ENCODE measurements around the gene TSSC4. TPM values are rescaled to one million over a fixed set of nuclear protein-coding genes. Genes with fewer than 3 reads are reported as not detected.

The TSSC4 gene
- total RNA-seq, 2 experiments from 2014 or later: 36.2 to 38.9 TPM

- Mint-ChIP-seq H3K27ac (no peak overlapping the region), H3K9me3 (no peaks in the 10 kb centered on the region), H3K27me3 (no peaks in the 10 kb centered on the region), H3K4me3 (no peak overlapping the region), H3K4me1 (ENCODE audit: low read depth) (peaks cover 3% of the 10 kb centered on the region), H3K36me3 (ENCODE audit: low read depth) (no peaks in the 10 kb centered on the region)
- DNase-seq (no peak), ATAC-seq (no peak)
- intact Hi-C loops (cut with micrococcal nuclease): no loop called here
- no peak for TF ChIP-seq CTCF (IDR thresholded peaks at IDR 0.05)
- ChIA-PET CTCF (interaction anchor here (0.9 to 1.3 kb wide), 3 partner anchors 96 to 454 kb away, joined by 3 to 5 read pairs (median 4); no protein-coding TSS in a partner anchor), POLR2A (no interaction called here)
Measured at GRCh38 chr11:2437516-2437915, 37.0 kb downstream of the TSSC4 start.

GRCh38 chr11:2439820-2440219 lies 39.3 kb downstream of the TSSC4 start:
- no peak for TF ChIP-seq CTCF (IDR thresholded peaks at IDR 0.05)
- ChIA-PET CTCF (interaction anchor here (0.8 to 1.2 kb wide), 3 partner anchors 91 to 448 kb away, joined by 3 to 4 read pairs (median 3); no protein-coding TSS in a partner anchor), POLR2A (no interaction called here)
- no peak overlapping the region for H3K4me3 Mint-ChIP-seq
- H3K27ac Mint-ChIP-seq: no peak overlapping the region
- DNase-seq (no peak), ATAC-seq (no peak)
- H3K27me3 Mint-ChIP-seq: no peaks in the 10 kb centered on the region
- peaks cover 14% of the 10 kb centered on the region for H3K4me1 Mint-ChIP-seq (ENCODE audit: low read depth)
- no peaks in the 10 kb centered on the region for H3K36me3 Mint-ChIP-seq (ENCODE audit: low read depth)
- no peaks in the 10 kb centered on the region for H3K9me3 Mint-ChIP-seq
- intact Hi-C loops (cut with micrococcal nuclease): no loop called here

DNA sequence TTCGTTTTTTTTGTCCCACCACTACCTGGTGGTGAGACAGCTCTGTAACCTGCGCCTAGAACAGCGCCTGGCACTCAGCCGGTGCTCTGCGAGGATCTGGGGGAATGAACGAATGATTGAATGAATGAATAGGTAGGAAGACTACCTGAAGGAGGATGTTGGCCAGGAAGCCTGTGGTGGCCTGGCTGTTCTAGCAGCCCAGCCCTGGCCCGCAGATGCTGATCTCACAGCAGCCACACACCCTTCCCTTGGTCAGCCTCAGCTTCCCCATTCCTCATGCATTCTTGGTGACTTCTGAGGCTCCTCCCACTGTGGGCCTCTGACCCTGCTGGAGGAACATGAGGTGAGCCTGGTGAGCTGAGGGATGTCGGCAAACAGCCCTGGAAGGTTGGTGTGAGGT lies 40.1 kb downstream of the TSSC4 start:
- Mint-ChIP-seq H3K4me3 (no peak overlapping the region), H3K4me1 (ENCODE audit: low read depth) (peaks cover 16% of the 10 kb centered on the region), H3K27me3 (no peaks in the 10 kb centered on the region), H3K27ac (no peak overlapping the region), H3K9me3 (no peaks in the 10 kb centered on the region), H3K36me3 (ENCODE audit: low read depth) (no peaks in the 10 kb centered on the region)
- no peak for DNase-seq
- no peak for ATAC-seq
- ChIA-PET POLR2A (no interaction called here), CTCF (interaction anchor here (1.2 kb wide), 1 partner anchor 92 kb away, joined by 4 read pairs; no protein-coding TSS in a partner anchor)
- no peak for TF ChIP-seq CTCF (IDR thresholded peaks at IDR 0.05)
- intact Hi-C loops (cut with micrococcal nuclease): no loop called here

DNA sequence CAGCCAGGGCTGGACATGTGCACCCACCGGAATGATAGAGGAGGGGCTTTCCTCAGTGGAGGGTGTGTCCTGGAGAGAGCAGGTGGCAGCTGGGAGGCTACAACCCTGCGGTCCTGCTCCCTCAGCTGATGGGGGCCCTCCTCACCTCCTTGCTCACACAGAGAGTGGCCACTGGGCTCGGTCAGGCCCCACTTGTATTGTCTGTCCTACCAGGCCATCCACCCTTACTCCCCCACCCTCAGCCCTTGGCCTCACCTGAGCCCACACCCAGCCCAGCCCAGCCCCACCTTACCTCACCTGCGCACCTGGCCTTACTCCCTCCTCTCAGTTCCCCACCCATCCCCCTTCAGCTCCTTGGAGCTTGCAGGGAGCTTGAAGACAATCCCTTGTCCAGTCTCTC lies 40.6 kb downstream of the TSSC4 start:
- TF ChIP-seq CTCF (IDR thresholded peaks at IDR 0.05): no peak
- DNase-seq (no peak), ATAC-seq (no peak)
- ChIA-PET CTCF (interaction anchor here (1.2 kb wide), 1 partner anchor 92 kb away, joined by 4 read pairs; no protein-coding TSS in a partner anchor), POLR2A (no interaction called here)
- H3K4me1 Mint-ChIP-seq (ENCODE audit: low read depth): peaks cover 16% of the 10 kb centered on the region
- H3K36me3 Mint-ChIP-seq (ENCODE audit: low read depth): no peaks in the 10 kb centered on the region
- no peak overlapping the region for H3K27ac Mint-ChIP-seq
- H3K9me3 Mint-ChIP-seq: no peaks in the 10 kb centered on the region
- no peaks in the 10 kb centered on the region for H3K27me3 Mint-ChIP-seq
- intact Hi-C loops (cut with micrococcal nuclease): no loop called here
- no peak overlapping the region for H3K4me3 Mint-ChIP-seq

- intact Hi-C loops (cut with micrococcal nuclease): no loop called here
- TF ChIP-seq CTCF (IDR thresholded peaks at IDR 0.05): no peak
- ChIA-PET POLR2A (no interaction called here), CTCF (interaction anchor here (0.6 to 1.4 kb wide), 3 partner anchors 41 to 338 kb away, joined by 3 to 5 read pairs (median 3); no protein-coding TSS in a partner anchor)
- H3K27ac Mint-ChIP-seq: no peak overlapping the region
- H3K4me1 Mint-ChIP-seq (ENCODE audit: low read depth): peaks cover 26% of the 10 kb centered on the region
- H3K4me3 Mint-ChIP-seq: no peak overlapping the region
- no peaks in the 10 kb centered on the region for H3K36me3 Mint-ChIP-seq (ENCODE audit: low read depth)
- H3K9me3 Mint-ChIP-seq: no peaks in the 10 kb centered on the region
- peak; percentile 8 for ATAC-seq
- no peaks in the 10 kb centered on the region for H3K27me3 Mint-ChIP-seq
- DNase-seq: no peak
Measured at GRCh38 chr11:2442589-2442988, 42.0 kb downstream of the TSSC4 start.

All from activated CD8-positive, alpha-beta T cell treated with anti-CD3 and anti-CD28 coated beads for 36 hours (primary cell).